H1 (cell line): Measurements from ENCODE around the gene TBC1D16. TPM values are rescaled to one million over a fixed set of nuclear protein-coding genes. Genes with fewer than 3 reads are reported as not detected.

Experiments used
- GABPA ChIP-seq: IDR thresholded peaks from 2 replicates; pipeline ENCODE4 v1.6.1; 2011; ENCODE audit warnings: mild to moderate bottlenecking, low read length, moderate library complexity, borderline replicate concordance; ENCODE audit not compliant: insufficient read depth
- NANOG ChIP-seq: IDR thresholded peaks from 2 replicates; pipeline ENCODE4 v1.6.1; 2011; ENCODE audit warnings: low read length, low read depth, mild to moderate bottlenecking, inconsistent platforms; ENCODE audit not compliant: insufficient read depth, poor library complexity, severe bottlenecking
- RNF2 ChIP-seq: fragments of 200-900, 300-1000 bp; sonication (generic); IDR thresholded peaks from 2 replicates; pipeline ENCODE4 v1.7.1; 2016; ENCODE audit warnings: borderline replicate concordance, low read depth, mild to moderate bottlenecking, antibody characterized with exemption, low read length; ENCODE audit not compliant: poor library complexity, severe bottlenecking; ENCODE audit errors: missing control alignments
- SIX5 ChIP-seq: IDR thresholded peaks from 2 replicates; pipeline ENCODE4 v1.6.1; 2011; ENCODE audit warnings: mild to moderate bottlenecking, low read depth, low read length
- SUZ12 ChIP-seq: fragments of 200-600 bp; sonication (generic); IDR thresholded peaks from 2 replicates; pipeline ENCODE4 v1.6.1; 2012; ENCODE audit warnings: mild to moderate bottlenecking, inconsistent platforms, low read length, moderate library complexity, mixed read lengths
- ZNF274 ChIP-seq: IDR thresholded peaks from 2 replicates; pipeline ENCODE4 v1.7.0; 2012; ENCODE audit warnings: low read length, borderline replicate concordance; ENCODE audit errors: extremely low read depth
- polyA plus RNA-seq, 7 experiments: library from polyadenylated mRNA; depleted of rRNA in 3 of 7; stranded (reverse) in 5 of 7; unstranded in 2 of 7; fragments of >200 nt in 5 of 7; fragments of 200-250 nt in 2 of 7; gene quantifications; 1 replicate in 5 of 7; 2 replicates in 1 of 7; 4 replicates in 1 of 7; pipeline versions ENCODE4 v1.2.1 to v1.2.3, GENCODE V29; 2011 to 2013; ENCODE audit warnings: missing spikeins in 2 of 7, mixed read lengths in 2 of 7
- total RNA-seq: library from RNA; stranded (reverse); fragmentation: NEBNext Ultra II Directional; extraction: Animal tissue kit (Norgen Biotek cat#: 25700); gene quantifications from 2 replicates; pipeline ENCODE4 v1.2.1, GENCODE V29; 2021

TBC1D16 gene
- total and polyA plus RNA-seq, 2 of the 8 experiments (the other 6 are each of a cell fraction or from before 2014, with no cell fraction given): 21.1 to 109 TPM

DNA sequence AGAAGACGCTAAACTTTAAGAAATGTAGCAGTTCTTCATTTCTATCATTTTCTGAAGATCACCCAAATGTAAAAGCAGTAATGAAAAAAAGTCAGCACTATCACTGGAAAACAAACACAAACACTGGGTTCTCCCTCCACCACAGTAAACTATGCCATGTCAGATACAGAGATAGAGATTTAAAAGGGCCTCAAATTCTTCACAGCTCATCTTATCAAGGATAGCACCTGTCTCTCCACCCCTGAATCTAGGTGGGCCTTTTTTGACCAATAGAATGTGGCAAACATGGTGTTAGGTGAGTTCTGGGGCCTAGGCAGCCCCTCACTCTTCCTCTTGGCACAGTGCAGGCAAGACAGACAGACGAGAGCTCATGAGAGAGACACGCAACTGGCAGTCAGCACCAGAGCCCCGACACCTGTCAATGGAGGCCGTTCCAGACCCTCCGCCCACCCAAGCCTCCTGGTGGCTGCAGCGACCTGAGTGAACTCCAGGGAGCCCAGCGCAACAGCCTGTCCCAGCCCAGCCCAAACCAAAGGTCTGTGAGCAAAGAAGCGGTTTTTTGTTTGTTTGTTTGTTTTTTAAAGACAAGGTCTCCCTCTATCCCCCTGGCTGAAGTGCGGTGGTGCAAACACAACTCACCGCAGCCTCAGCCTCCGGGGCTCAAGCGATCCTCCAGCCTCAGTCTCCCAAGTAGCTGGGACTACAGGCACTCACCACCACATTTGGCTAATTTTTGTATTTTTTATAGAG lies 79.8 kb downstream of the TBC1D16 start (continued):
- TF ChIP-seq NANOG (no peak), RNF2 (no peak), SUZ12 (no peak), GABPA (no peak), ZNF274 (no peak), SIX5 (no peak)
